Measurements from ENCODE around the gene MRPL20. TPM values are rescaled to one million over a fixed set of nuclear protein-coding genes. Genes with fewer than 3 reads are reported as not detected.

Gene MRPL20
- polyA plus RNA-seq, 1 donor from 2014 or later, result 204 TPM

- Histone ChIP-seq H2AFZ (ENCODE audit: low read depth, low read length) (no peak overlapping the region), H3K9me2 (ENCODE audit: insufficient read depth, low read length) (no peaks in the 10 kb centered on the region), H3K27ac (ENCODE audit: low read length) (no peak overlapping the region), H3K36me3 (ENCODE audit: insufficient read depth, low read length) (no peaks in the 10 kb centered on the region), H3K9me3 (ENCODE audit: low read length) (no peaks in the 10 kb centered on the region), H4K20me1 (ENCODE audit: insufficient read depth) (no peaks in the 10 kb centered on the region), H3K4me3 (ENCODE audit: low read length) (no peak overlapping the region), H3K27me3 (ENCODE audit: insufficient read depth, low read depth, low read length) (peaks cover 12% of the 10 kb centered on the region), H3K79me2 (replicated peaks; ENCODE audit: insufficient read depth, low read length) (no peaks in the 10 kb centered on the region), H3K4me2 (ENCODE audit: low read length) (no peak overlapping the region), H3K9ac (ENCODE audit: low read length) (no peak overlapping the region), H3F3A (ENCODE audit: insufficient read depth, low read length, poor library complexity, severe bottlenecking) (no peaks in the 10 kb centered on the region)
- TF ChIP-seq MXI1 (conservative IDR thresholded peaks at IDR 0.05; ENCODE audit: poor library complexity, severe bottlenecking) (no peak), SMC3 (conservative IDR thresholded peaks at IDR 0.05; ENCODE audit: poor library complexity) (no peak), RAD21 (conservative IDR thresholded peaks at IDR 0.05) (no peak), REST (IDR thresholded peaks at IDR 0.05; ENCODE audit: borderline replicate concordance) (no peak), EZH2 (IDR thresholded peaks at IDR 0.05; ENCODE audit: borderline replicate concordance, insufficient read depth, low read length, poor library complexity, severe bottlenecking) (no peak), TAF1 (IDR thresholded peaks at IDR 0.05; ENCODE audit: low read depth) (no peak), POLR2AphosphoS5 (IDR thresholded peaks at IDR 0.05) (no peak), CTCF (IDR thresholded peaks at IDR 0.05; ENCODE audit: poor library complexity, severe bottlenecking) (no peak), EP300 (conservative IDR thresholded peaks at IDR 0.05; ENCODE audit: poor library complexity, severe bottlenecking) (no peak)
Measured at GRCh38 chr1:1439546-1440261, 32.6 kb upstream of the MRPL20 start.

GRCh38 chr1:1438531-1439381 lies 31.7 kb upstream of the MRPL20 start:
- H3K27ac ChIP-seq (ENCODE audit: low read length), result no peak overlapping the region
- TF ChIP-seq REST (IDR thresholded peaks at IDR 0.05; ENCODE audit: borderline replicate concordance), result no peak
- no peak for TF ChIP-seq POLR2AphosphoS5 (IDR thresholded peaks at IDR 0.05)
- TF ChIP-seq MXI1 (conservative IDR thresholded peaks at IDR 0.05; ENCODE audit: poor library complexity, severe bottlenecking), result no peak
- TF ChIP-seq CTCF (IDR thresholded peaks at IDR 0.05; ENCODE audit: poor library complexity, severe bottlenecking), result no peak
- TF ChIP-seq RAD21 (conservative IDR thresholded peaks at IDR 0.05), result no peak
- TF ChIP-seq SMC3 (conservative IDR thresholded peaks at IDR 0.05; ENCODE audit: poor library complexity), result no peak
- no peak for TF ChIP-seq TAF1 (IDR thresholded peaks at IDR 0.05; ENCODE audit: low read depth)
- no peak for TF ChIP-seq EP300 (conservative IDR thresholded peaks at IDR 0.05; ENCODE audit: poor library complexity, severe bottlenecking)
- TF ChIP-seq EZH2 (IDR thresholded peaks at IDR 0.05; ENCODE audit: borderline replicate concordance, insufficient read depth, low read length, poor library complexity, severe bottlenecking), result no peak

More at GRCh38 chr1:1438531-1439381, 31.7 kb upstream of the MRPL20 start:
- no peaks in the 10 kb centered on the region for H3K79me2 ChIP-seq (replicated peaks; ENCODE audit: insufficient read depth, low read length)
- no peaks in the 10 kb centered on the region for H3K9me3 ChIP-seq (ENCODE audit: low read length)
- H3K9me2 ChIP-seq (ENCODE audit: insufficient read depth, low read length), result no peaks in the 10 kb centered on the region
- H4K20me1 ChIP-seq (ENCODE audit: insufficient read depth), result no peaks in the 10 kb centered on the region
- no peak overlapping the region for H3K9ac ChIP-seq (ENCODE audit: low read length)
- H3K4me2 ChIP-seq (ENCODE audit: low read length), result no peak overlapping the region
- no peaks in the 10 kb centered on the region for H3K36me3 ChIP-seq (ENCODE audit: insufficient read depth, low read length)
- no peak overlapping the region for H2AFZ ChIP-seq (ENCODE audit: low read depth, low read length)
- no peaks in the 10 kb centered on the region for H3F3A ChIP-seq (ENCODE audit: insufficient read depth, low read length, poor library complexity, severe bottlenecking)
- H3K27me3 ChIP-seq (ENCODE audit: insufficient read depth, low read depth, low read length), result peaks cover 12% of the 10 kb centered on the region
- H3K4me3 ChIP-seq (ENCODE audit: low read length), result no peak overlapping the region

Data from neural cell (in vitro differentiated cells).